ENCODE results near the gene ELFN2.

ELFN2 gene

DNA sequence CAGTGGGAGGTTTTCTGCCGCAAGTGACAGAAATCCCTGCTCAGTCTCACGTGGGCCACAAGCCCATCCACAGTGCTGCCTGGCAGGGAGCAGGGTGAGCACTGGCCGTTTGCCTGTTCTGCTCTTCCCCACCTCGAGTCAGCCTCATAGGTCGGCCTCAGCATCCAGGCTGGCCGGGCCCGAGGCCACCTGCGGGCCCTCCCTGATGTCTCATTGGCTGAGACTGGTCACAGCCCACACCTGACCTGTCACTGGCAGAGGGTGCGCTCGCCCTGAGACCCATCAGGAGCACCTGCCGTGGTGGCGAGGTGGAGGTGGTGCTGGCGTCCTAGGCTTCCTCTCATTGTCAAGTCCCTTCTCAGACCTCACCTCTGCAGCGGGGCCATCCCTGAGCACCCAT lies 72.1 kb downstream of the ELFN2 start:
- no peaks in the 10 kb centered on the region for H3K27me3 ChIP-seq (ENCODE audit: insufficient read depth, low read length, poor library complexity, severe bottlenecking)
- H3K9ac ChIP-seq (ENCODE audit: low read depth, low read length, poor library complexity, severe bottlenecking), result no peak overlapping the region
- H3K9me3 ChIP-seq (ENCODE audit: insufficient read depth, low read depth, low read length), result no peaks in the 10 kb centered on the region
- H3K4me1 ChIP-seq (ENCODE audit: insufficient read depth, low read length, poor library complexity, severe bottlenecking), result peaks cover 2% of the 10 kb centered on the region
- H2AFZ ChIP-seq (ENCODE audit: low read length), result no peak overlapping the region
- no peak overlapping the region for H3K4me2 ChIP-seq (ENCODE audit: low read depth, low read length, poor library complexity, severe bottlenecking)
- H3K9me2 ChIP-seq (replicated peaks; ENCODE audit: low read depth, low read length), result no peaks in the 10 kb centered on the region
- no peaks in the 10 kb centered on the region for H3F3A ChIP-seq (ENCODE audit: low read depth)
- no peak for TF ChIP-seq EZH2phosphoT487 (IDR thresholded peaks at IDR 0.05; ENCODE audit: borderline replicate concordance)
- TF ChIP-seq, protein P1, sequence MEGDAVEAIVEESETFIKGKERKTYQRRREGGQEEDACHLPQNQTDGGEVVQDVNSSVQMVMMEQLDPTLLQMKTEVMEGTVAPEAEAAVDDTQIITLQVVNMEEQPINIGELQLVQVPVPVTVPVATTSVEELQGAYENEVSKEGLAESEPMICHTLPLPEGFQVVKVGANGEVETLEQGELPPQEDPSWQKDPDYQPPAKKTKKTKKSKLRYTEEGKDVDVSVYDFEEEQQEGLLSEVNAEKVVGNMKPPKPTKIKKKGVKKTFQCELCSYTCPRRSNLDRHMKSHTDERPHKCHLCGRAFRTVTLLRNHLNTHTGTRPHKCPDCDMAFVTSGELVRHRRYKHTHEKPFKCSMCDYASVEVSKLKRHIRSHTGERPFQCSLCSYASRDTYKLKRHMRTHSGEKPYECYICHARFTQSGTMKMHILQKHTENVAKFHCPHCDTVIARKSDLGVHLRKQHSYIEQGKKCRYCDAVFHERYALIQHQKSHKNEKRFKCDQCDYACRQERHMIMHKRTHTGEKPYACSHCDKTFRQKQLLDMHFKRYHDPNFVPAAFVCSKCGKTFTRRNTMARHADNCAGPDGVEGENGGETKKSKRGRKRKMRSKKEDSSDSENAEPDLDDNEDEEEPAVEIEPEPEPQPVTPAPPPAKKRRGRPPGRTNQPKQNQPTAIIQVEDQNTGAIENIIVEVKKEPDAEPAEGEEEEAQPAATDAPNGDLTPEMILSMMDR (conservative IDR thresholded peaks at IDR 0.05; ENCODE audit: low read length), result no peak
- H3K36me3 ChIP-seq (ENCODE audit: insufficient read depth, low read length), result no peaks in the 10 kb centered on the region
- no peak overlapping the region for H3K4me3 ChIP-seq (ENCODE audit: low read length, poor library complexity, severe bottlenecking)
- no peaks in the 10 kb centered on the region for H3K79me2 ChIP-seq (ENCODE audit: insufficient read depth, low read length)
- H4K20me1 ChIP-seq (ENCODE audit: insufficient read depth, low read length, poor library complexity, severe bottlenecking), result no peaks in the 10 kb centered on the region

DNA sequence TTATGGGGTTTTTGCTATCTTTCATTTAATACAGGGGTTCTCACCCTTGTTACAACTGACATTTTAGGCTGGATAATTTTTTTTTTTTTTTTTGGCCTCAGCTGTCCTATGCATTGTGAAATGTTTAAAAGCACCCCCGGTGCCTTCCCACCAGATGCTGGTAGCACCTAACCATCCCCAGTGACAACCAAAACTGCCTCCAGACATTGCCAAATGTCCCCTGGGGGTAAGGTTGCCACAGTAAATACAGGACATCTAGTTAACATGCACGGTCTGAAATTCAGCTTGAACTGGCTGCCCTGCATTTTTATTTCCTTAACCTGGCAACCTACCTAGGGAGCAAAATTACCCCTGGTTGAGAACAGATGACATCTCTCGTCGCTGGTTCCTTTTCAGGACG lies 72.6 kb downstream of the ELFN2 start:
- H3K4me1 ChIP-seq (ENCODE audit: insufficient read depth, low read length, poor library complexity, severe bottlenecking), result no peaks in the 10 kb centered on the region
- H3K9ac ChIP-seq (ENCODE audit: low read depth, low read length, poor library complexity, severe bottlenecking), result no peak overlapping the region
- H3F3A ChIP-seq (ENCODE audit: low read depth), result no peaks in the 10 kb centered on the region
- H3K9me3 ChIP-seq (ENCODE audit: insufficient read depth, low read depth, low read length), result no peaks in the 10 kb centered on the region
- H4K20me1 ChIP-seq (ENCODE audit: insufficient read depth, low read length, poor library complexity, severe bottlenecking), result no peaks in the 10 kb centered on the region
- no peaks in the 10 kb centered on the region for H3K27me3 ChIP-seq (ENCODE audit: insufficient read depth, low read length, poor library complexity, severe bottlenecking)
- no peaks in the 10 kb centered on the region for H3K79me2 ChIP-seq (ENCODE audit: insufficient read depth, low read length)
- no peak overlapping the region for H2AFZ ChIP-seq (ENCODE audit: low read length)
- H3K4me2 ChIP-seq (ENCODE audit: low read depth, low read length, poor library complexity, severe bottlenecking), result no peak overlapping the region
- TF ChIP-seq EZH2phosphoT487 (IDR thresholded peaks at IDR 0.05; ENCODE audit: borderline replicate concordance), result no peak
- TF ChIP-seq, protein P1 (conservative IDR thresholded peaks at IDR 0.05; ENCODE audit: low read length), result no peak
- H3K4me3 ChIP-seq (ENCODE audit: low read length, poor library complexity, severe bottlenecking), result no peak overlapping the region
- H3K36me3 ChIP-seq (ENCODE audit: insufficient read depth, low read length), result no peaks in the 10 kb centered on the region
- no peaks in the 10 kb centered on the region for H3K9me2 ChIP-seq (replicated peaks; ENCODE audit: low read depth, low read length)

DNA sequence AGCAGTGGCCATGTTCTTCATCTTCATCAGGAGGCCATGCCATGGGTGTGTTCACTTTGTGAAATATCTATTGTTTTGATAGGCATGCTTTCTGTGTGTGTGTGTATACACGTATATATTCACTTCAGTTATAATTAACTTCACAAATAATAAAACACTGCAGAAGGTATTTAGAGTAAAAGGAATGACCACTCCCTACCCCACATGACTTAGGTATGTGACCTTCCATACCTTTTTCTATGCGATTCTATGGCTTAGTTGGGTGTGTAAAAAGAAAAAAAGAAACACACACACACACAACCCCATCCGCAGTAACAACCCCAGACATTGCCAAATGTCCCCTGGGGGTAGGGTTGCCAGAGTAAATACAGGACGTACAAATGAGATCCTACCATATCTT lies 73.0 kb downstream of the ELFN2 start:
- Histone ChIP-seq H3K27me3 (ENCODE audit: insufficient read depth, low read length, poor library complexity, severe bottlenecking) (no peaks in the 10 kb centered on the region), H3K9me2 (replicated peaks; ENCODE audit: low read depth, low read length) (no peaks in the 10 kb centered on the region), H2AFZ (ENCODE audit: low read length) (no peak overlapping the region), H3K4me2 (ENCODE audit: low read depth, low read length, poor library complexity, severe bottlenecking) (no peak overlapping the region), H3K9ac (ENCODE audit: low read depth, low read length, poor library complexity, severe bottlenecking) (no peak overlapping the region), H4K20me1 (ENCODE audit: insufficient read depth, low read length, poor library complexity, severe bottlenecking) (no peaks in the 10 kb centered on the region), H3K4me1 (ENCODE audit: insufficient read depth, low read length, poor library complexity, severe bottlenecking) (no peaks in the 10 kb centered on the region), H3K79me2 (ENCODE audit: insufficient read depth, low read length) (no peaks in the 10 kb centered on the region), H3K9me3 (ENCODE audit: insufficient read depth, low read depth, low read length) (no peaks in the 10 kb centered on the region), H3F3A (ENCODE audit: low read depth) (no peaks in the 10 kb centered on the region), H3K4me3 (ENCODE audit: low read length, poor library complexity, severe bottlenecking) (no peak overlapping the region), H3K36me3 (ENCODE audit: insufficient read depth, low read length) (no peaks in the 10 kb centered on the region)
- no peak for TF ChIP-seq EZH2phosphoT487 (IDR thresholded peaks at IDR 0.05; ENCODE audit: borderline replicate concordance)
- TF ChIP-seq, protein P1 (conservative IDR thresholded peaks at IDR 0.05; ENCODE audit: low read length), result no peak

Measured in Loucy (cell line).